ENCODE data around the gene SCNN1B.
A peak's percentile ranks its signal among the peaks of the same experiment; 100 is the strongest.
"Not testable (repeated sequence)": the region's sequence is repeated elsewhere in the genome, so short reads cannot be mapped to it uniquely, and the experiment has no call there.

Gene SCNN1B

DNA sequence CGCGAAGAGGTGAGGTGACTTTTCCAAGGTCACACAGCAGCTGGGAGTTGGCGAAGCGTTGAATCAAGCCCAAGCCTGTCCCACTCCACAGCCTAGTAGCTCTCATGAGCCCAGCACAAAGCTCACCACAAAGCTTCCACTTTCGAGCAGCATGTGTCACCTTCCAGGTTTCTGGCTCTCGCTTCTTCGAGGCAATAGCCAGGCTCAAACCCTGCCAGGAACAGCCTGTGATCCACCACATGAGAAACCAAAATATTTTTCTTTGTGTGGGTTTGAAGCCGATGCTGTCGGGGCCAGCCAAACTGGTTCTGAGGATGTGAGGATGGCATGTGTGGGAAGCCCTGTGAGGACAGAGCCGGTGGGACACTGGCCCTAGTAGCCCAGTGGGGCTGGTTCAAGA lies 82.8 kb downstream of the SCNN1B start:
- DNase-seq, result peak; percentile 27 to 69

DNA sequence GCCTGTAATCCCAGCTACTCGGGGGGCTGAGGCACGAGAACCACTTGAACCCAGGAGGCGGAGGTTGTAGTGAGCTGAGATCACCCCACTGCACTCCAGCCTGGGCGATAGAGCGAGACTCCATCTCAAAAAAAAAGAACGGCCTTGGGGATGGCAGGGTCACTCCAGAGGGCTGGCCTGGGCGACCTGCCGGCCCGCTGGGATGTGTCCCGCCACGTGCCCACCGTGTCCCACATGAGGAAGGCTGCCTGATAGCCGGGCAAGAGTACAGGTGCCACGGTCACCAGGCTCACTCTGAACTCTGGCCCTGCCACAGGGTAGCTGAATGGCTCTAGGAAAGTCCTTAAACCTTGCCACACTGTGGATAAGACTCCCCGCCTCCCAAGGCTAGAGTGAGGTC lies 83.3 kb downstream of the SCNN1B start:
- no peak for DNase-seq

DNA sequence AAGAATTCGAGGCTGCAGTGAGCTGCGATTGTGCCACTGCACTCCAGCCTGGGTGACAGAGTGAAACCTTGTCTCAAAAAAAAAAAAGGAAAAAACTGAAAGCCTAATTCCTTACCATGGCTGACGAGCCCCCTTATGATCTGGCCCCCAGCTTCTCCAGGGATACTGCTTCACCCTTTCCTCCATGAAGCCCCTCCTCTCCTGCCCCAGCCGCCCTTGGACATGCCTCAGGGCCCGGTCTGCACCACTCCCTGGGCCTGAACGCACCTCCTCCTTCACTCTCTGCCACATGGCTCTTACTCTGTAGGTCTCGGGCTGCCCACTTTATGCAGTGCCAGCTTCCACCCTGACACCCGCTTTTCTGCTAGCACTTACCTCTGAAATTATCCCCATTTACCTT lies 85.6 kb downstream of the SCNN1B start:
- no peak for DNase-seq

DNA sequence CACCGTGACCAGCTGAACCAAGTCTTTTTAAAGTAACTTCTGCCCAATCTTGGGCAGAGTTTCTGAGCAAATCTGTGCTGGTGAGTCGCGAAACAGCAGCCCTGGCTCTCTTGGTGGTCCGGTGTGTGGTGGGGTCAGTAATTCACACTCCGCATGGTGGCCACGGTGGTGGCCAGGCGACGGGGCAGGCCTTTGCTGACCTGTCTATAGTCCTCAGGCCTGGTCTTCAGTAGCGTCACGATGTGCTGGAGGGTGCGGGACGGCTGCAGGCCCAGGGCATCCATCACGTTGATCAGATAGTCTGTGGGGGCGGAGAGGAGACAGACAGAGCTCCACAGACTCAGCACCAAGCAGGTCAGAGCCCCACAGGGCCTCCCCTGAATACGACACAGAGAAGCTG lies 86.7 kb downstream of the SCNN1B start:
- no peak for DNase-seq

DNA sequence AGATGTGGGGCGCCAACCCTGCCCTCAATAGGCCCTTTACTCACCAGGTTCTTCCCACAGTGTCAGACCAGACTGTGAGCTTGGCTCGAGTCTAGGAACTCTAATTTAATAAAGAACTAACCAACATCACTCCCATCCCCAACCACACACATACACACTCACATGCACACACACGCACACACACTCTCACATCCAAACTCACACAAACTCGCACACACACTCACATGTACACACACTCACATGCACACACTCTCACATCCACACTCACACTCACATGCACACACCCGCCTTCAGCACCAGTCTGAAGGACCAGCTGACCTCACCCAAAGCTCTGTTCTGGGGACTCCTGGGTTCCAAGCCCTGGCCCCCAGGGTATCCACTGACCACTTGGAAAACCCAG lies 87.1 kb downstream of the SCNN1B start:
- no peak for DNase-seq

DNA sequence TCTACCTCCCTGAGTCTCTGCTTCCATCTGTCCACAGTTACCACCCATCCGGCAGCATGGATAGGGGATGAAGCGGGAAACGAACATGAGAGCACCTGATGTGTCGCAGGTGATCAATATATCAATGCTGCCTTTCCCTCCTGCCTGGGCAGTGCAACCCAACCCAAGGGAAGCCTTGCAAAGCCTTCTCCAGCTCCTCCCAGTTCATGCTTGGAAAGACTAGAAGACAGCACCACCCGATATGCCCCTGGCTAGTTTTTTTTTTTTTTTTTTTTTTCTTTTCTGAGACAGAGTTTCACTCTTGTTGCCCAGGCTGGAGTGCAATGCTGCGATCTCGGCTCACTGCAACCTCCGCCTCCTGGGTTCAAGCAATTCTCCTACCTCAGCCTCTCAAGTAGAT lies 87.8 kb downstream of the SCNN1B start:
- DNase-seq, result not testable (repeated sequence)

DNA sequence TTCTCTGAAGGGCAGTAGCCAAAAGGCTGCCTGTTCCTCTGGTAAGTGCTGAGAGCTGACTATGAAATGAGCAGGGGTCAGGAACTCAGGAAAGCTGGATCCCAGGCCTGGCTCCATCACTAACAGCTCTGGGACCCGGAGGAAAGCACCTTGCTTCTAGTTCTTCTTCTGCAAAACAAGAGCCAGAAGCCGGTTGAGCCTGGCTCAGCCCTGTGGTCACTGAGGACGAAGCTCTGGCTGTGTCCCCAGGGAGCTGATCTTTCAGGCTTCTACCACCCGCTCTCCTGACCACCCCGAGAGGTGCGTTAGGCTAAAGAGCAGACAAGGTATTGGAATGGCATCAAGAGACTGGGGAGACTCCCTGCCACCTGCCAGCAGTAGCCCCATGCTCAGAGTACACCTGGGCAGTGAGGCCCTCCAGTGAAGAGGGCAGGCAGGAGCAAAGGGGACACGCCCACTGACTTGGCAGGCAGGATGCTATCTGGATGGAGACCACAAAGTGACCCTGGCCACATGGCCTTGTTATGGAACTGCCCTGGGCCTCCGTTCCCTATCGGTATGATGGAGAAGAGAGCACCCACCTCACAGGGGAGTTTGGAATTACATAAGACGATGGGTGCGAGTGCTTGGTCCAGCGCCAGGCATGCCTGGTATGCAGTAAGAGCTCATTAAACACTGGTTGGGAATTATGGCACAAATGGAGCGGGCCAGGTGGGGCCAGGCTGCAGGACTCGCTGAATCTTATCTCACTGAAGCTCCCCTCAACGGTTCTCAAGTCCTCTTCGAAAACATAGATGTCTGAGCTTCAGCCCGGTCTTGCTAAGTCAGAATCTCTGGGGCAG lies 89.5 kb downstream of the SCNN1B start:
- DNase-seq, result no peak

DNA sequence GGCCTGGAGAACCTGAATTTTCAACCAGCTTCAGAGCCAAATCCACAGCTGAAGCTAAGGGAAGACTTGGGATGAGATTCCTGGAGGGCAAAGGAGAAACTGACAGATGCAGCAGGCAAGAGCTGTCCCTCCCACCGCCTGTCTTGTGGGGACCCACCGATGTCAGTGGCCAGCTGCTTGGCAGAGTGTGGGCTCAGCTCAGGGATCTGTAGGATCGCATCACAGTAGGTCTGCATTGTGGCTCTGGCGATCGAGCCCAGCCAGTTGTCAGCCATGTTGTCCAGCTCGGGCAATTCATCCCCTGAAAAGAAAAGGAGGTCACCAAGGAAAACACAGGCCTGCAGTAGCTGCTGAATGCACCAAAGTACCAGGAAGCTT lies 90.1 kb downstream of the SCNN1B start:
- DNase-seq, result peak in 1 of 2 experiments; percentile 7

DNA sequence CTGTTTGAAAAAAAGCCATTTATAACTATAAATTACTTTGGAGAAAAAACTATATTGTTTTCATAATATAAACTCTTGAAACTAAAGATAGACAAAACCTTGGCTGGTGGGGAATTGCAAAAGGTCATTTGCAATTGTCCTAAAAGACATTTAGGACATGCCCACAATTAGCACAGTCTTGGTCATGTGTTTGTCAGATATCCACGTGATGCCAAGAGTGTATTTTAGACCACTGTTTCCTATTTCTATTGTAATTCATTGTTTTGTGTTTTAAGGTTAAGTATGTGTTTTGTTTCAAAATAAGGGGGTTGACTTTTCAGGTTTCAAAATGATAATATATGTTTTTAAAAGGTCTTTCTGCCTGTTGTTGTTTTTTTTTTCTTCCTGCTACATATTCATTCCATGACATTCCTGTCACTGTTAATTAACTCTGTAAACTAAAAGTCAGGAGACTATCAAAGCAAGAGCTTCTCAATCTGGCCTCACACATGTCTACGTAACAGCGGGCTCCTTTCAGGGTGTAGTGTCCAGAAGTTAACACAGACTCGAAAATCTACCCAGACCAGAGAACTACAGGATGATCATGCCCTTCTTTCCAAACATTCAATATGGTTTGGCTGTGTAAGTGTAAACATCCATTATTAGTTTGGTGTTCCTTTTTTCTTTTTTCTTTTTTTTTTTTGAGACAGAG lies 92.2 kb downstream of the SCNN1B start:
- no peak for DNase-seq

DNA sequence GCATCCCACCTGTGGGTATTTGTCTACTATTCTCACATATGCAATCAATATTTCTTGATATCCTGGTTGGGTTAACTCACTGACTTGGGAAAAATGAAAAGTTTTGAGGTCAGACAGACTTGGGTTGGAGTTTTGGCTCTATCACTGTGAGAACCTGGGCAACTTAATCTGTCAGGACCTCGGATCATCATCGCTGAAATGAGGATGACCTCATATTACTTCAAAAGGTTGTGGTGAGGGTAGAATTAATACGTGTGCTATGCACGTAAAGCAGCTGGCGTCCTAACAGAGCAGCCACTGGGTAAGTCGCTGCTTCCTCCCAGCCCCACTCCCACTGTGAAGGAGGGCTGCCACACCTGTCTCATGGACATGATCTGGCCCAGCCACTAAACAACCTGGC lies 93.6 kb downstream of the SCNN1B start:
- DNase-seq, result no peak

DNA sequence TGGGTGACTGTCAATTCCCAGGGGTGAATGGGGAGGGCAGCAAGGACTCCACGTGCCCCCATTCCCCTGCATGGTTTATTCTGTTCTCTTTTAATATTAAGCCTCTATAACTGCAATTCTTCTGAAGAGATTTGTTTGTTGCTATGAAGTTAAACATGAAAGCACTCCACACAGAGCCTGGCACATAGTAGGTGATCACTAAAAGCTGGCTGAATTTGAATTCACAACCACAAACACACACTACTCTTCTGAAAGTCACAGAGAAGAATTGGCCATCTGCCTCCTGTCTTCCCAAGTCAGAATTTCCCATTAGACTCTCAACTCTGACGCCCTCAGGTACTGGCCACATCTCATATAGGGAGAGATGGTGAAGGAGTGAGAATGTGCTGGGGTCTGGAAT lies 95.4 kb downstream of the SCNN1B start:
- no peak for DNase-seq

DNA sequence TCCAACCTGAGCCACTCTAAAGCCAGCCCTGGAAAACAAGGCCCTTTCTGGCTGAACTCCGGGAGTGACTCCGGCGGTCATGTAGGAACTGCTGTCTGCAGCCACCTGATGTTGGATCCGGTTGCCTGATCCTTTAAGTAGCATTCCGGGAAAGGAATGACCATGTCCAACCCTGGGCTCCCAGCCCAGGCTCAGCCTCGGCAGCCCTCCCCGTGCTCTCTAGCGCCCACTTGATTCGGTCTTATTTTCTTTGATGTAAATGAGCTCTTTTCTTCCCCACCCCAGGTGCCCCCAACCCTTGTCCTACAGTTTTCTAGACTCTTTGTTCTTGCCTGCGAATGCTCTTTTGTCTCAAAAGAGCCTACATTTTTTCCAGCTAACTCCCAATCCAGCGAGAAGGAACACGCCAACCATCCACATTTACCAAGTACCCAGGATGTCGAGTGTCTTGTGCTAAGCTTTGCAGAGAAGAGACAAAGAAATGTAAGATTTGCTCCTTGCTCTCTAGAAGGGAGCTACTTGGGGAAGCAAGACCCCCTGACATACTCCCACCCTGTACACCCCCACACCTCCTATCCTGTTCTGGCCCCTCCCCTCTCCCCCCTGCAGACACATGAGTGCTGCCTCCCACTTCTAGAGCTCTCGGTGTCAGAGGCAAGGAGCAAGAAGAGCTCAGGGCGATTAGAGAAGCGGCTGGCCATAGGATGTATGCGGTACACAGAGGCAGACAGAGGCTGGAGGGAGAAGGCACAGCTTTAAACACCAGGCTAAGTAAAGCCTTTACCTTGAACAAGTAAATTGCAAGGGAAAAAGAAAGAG lies 97.1 kb downstream of the SCNN1B start:
- DNase-seq, result no peak

DNA sequence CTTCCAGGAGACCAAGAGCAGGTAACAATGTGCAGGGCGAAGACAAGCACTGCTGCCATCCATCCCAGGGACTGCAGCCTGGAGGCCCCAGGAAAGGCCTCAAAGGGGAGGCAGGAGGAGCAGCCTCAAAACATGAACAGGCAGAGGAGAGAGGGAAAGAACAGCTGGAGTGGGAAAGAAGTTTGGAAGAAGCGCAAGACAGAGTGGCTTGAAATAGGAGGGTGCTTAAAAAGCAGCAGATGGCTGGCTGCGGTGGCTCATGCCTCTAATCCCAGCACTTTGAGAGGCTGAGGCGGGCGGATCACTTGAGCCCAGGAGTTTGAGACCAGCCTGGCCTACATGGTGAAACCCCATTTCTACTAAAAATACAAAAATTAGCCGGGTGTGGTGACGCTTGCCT lies 98.3 kb downstream of the SCNN1B start:
- peak in 1 of 2 experiments; percentile 65 for DNase-seq

DNA sequence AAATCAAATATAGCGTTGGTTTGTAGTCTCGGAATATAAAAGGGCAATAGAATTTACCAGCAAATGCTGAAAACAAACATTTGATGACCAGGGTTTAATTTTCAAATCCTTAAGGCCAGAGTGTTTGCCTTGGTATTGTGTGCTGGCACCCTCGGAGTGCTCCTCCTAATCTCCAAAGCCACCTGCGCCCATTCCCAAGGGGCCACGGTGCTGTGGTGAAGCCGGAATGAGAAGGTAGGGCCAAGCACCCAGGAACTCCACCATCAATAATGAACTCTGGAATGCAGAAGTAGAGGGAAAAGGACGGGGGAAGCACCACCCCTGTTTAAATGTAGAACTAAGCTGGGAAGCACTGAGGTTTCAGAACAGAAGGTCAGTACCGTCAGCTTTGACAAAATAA lies 99.0 kb downstream of the SCNN1B start:
- DNase-seq, result no peak

DNA sequence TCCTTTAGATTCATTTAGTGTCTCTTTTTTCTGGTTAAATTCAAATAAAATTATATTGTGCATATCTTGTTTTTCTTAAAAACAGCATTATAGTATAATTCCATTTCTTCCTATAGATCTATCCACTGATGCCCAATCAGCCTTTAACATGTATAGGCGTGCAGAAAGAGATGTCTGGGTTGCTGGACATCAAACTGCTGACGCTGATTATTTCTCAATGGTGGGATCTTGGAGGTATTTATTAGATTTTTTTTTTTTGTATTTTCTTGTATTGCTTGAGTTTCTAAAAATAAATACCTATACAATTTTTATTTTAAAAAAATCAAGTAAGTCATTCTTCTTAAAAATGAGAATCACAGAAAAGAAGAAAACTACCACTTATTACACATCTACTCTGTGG lies 100.0 kb downstream of the SCNN1B start:
- no peak for DNase-seq

DNA sequence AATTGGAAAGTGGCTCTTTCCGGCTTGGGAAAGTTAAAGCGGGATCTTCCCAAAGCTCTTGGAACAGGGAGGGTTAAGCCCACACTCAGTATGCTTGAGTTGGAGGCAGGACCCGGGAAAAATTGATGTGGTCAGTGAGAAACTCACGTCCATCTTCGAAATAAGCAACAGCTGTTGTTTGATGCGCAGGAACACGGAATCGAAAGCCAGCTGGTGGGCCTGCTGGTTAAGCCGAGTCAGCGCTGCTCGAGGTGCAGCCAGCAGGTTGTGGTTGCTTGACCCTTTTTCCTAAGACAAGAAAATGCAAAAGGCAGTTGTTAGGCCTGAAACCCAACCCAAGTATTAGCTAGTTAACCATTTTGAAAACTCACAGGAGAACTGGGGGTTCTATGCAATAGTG lies 101.4 kb downstream of the SCNN1B start:
- DNase-seq, result no peak

DNA sequence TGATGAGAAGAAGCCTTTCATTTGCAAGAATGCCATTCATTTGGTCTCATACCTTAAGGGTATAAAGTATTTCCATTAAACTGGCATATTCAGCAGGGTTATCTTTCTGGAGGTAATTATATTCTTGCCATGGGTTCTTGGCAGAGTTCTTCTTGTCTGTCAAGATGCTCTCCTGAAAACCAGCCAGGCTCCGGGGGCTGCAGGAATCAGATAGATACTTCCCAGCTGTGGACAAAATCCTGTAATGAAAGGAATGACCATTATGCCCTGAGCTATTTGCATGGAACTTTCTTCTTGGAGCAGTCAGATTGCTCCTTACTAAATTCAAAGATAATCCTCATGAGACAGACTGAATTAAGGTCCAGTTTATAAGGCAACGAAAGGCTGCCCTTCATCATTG lies 103.9 kb downstream of the SCNN1B start:
- DNase-seq, result peak in 1 of 2 experiments; percentile 55

DNA sequence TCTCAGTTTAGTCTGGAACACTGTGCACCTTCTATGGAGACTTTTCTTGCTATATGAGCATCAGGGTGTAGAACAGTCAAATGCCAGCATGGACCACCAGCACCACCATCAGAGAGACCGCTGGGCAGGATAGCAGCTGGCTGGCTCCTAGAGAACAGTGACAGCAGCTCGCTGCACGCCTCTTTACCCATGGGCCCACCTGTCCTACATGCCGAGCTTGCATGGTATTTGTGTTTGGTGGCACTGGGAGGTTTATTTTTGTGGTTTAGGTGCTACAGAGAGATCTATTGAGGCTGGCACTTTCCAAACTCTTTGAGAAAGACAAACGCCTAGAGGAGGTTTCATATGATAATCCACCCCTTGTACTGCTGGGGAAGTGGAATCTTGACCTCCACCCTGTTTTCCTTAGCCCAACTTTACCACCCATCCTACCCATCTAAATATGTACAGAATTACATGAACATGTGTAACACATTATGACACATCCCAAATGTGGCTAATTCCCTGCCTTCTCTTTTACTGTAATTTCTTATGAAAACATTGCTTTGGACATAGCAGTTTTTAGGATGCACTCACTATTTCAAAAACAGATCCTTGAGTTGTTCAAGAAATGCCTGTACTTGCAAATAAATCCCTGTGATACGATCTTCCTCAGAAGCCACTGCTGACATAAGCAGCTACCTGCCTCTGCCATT lies 104.6 kb downstream of the SCNN1B start:
- DNase-seq, result no peak

DNA sequence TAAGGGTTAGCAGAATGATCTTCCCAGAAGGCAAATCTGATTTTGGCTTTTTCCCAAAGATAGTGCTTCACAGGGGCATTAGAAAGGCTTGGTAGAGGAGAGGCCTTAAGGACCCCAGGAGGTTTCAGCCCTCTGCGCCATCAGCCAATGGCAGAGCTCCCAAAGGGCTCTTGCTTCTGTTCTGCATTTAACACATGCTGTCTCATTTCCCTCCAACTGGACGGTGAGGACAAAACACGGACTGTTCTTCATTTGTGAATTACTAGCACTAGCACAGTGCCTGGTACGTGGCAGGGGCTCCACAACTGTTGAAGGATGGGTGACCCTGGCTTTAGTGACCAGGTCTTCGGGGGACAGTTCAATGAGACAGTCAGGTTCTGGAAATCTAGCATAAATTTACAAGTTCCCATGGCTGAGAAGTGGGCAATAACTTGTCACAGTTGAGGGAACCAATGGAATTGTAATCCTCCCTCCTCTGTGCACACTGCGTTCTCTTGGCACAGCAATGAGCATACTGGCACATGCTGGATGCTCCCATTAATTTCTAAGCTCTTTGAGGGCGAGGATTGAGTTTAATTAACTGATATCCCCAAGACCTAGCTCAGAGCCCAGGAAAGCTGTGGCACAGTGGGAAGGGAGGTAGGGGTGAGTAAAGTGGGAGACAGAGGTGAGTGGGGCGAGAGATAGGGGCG lies 105.5 kb downstream of the SCNN1B start:
- DNase-seq, result peak; percentile 56 to 78

DNA sequence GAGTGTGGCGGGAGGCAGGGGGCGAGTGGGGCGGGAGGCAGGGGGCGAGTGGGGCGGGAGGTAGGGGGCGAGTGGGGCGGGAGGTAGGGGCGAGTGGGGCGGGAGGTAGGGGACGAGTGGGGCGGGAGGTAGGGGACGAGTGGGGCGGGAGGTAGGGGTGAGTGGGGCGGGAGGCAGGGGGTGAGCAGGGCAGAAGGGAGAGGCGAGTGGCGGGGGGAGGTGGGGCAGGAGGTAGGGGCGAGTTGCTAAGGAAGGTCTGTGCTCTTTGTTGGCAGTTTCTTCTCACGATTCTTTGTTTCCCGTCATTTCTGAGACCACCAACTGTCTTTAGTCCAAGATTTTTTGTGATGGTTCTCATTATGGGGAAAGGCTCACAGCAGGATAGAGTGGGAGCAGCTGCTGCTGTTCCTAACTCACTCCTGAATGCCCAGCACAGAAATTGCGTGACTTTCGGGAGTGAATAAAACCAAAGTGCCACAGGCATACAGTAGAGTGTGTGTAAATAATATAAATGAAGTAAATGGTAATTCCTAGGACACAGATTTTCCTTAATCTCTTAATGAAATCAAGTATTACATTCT lies 106.2 kb downstream of the SCNN1B start:
- peak; percentile 88 to 92 for DNase-seq

DNA sequence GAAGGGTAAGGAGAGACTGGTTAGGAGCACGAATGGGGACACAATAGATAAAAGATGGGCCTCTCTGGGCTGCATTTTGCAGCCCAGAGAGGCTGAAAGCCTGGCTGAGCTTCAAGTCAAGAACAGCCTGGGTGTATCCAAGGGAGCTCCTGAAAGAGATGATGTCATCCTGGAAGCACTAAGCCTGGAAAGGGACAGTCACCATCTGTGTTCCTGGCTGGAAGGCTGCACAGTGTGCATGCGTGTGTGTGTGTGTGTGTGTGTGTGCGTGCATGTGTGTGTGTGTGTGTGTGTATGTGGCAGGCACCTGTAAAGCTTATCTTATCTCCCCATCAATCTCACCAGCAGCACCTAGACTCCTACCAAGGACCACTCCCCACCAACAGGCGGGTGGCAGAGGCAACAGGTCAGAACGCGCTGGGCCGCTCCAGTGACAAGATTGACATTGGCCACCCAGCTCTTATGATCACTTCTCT lies 106.8 kb downstream of the SCNN1B start:
- DNase-seq, result peak; percentile 94

DNA sequence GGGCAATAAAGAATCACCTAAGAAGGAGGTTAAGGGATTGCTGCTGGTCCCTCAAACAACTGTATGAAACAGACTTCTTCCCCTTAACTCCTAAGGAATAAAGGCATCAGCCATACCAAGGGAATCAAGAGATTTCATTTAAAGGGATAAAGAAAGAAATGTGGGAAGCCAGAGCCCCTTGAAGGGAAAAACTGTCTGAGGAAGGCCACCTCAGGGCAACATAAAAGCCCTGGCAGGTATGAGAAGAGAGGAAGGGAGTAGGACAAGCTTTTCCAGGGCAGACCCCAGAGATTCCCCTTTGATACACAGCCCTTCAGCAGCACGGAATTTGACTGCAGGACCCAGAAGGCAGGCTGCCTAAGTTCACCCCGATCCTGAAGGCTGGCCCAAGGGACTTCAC lies 107.4 kb downstream of the SCNN1B start:
- no peak for DNase-seq

Data from NCI-H446 (cell line).